Measurements from ENCODE around the gene MAP9. TPM values are rescaled to one million over a fixed set of nuclear protein-coding genes. Genes with fewer than 3 reads are reported as not detected.

MAP9 gene
- total RNA-seq, 1 experiment from 2014 or later: not detected

Other genes starting within 250 kb of the MAP9 start
- not detected in 2 replicates for gene NPY2R, start 168.3 kb downstream of the MAP9 start, total RNA-seq (2014; rRNA removed; shearing (Covaris generic); ENCODE audit: low replicate concordance)

Measured in Caki2 (cell line).